ENCODE measurements around the gene RHBDL2. TPM values are rescaled to one million over a fixed set of nuclear protein-coding genes. Genes with fewer than 3 reads are reported as not detected.

Gene RHBDL2
- total and polyA plus RNA-seq, 2 donors (not counting 1 experiment from before 2014, with no cell fraction given): 1.2 to 1.5 TPM

GRCh38 chr1:38942664-38943428, 1.2 kb upstream of the RHBDL2 start:
- no peak overlapping the region for H3K4me2 ChIP-seq (ENCODE audit: extremely low read depth, insufficient read depth, low read length)
- H3K27me3 ChIP-seq (ENCODE audit: control insufficient read depth, insufficient read depth, low read length): no peaks in the 10 kb centered on the region
- no peaks in the 10 kb centered on the region for H3K79me2 ChIP-seq (ENCODE audit: control insufficient read depth, insufficient read depth, low read length)
- no peaks in the 10 kb centered on the region for H4K20me1 ChIP-seq (ENCODE audit: control insufficient read depth, extremely low read depth, insufficient read depth, low read length)
- H3K4me1 ChIP-seq (ENCODE audit: control insufficient read depth, extremely low read depth, insufficient read depth, low read length): peaks cover 2% of the 10 kb centered on the region
- no peak for TF ChIP-seq EZH2 (IDR thresholded peaks at IDR 0.05; ENCODE audit: low read length, missing control alignments)
- TF ChIP-seq, protein P1, sequence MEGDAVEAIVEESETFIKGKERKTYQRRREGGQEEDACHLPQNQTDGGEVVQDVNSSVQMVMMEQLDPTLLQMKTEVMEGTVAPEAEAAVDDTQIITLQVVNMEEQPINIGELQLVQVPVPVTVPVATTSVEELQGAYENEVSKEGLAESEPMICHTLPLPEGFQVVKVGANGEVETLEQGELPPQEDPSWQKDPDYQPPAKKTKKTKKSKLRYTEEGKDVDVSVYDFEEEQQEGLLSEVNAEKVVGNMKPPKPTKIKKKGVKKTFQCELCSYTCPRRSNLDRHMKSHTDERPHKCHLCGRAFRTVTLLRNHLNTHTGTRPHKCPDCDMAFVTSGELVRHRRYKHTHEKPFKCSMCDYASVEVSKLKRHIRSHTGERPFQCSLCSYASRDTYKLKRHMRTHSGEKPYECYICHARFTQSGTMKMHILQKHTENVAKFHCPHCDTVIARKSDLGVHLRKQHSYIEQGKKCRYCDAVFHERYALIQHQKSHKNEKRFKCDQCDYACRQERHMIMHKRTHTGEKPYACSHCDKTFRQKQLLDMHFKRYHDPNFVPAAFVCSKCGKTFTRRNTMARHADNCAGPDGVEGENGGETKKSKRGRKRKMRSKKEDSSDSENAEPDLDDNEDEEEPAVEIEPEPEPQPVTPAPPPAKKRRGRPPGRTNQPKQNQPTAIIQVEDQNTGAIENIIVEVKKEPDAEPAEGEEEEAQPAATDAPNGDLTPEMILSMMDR (conservative IDR thresholded peaks at IDR 0.05 in 1 of 2, IDR thresholded peaks at IDR 0.05 in 1 of 2; ENCODE audit: low read depth in 1 of 2, low read length in 2 of 2): no peak
- H3K4me3 ChIP-seq (replicated peaks in 1 of 4; ENCODE audit: control extremely low read depth in 1 of 4, insufficient read depth in 1 of 4, low read depth in 3 of 4, low read length in 4 of 4): no peak overlapping the region
- DNase-seq (ENCODE audit: low read depth in 2 of 2): no peak
- no peak overlapping the region for H2AFZ ChIP-seq (ENCODE audit: low read length)
- H3K36me3 ChIP-seq (ENCODE audit: control insufficient read depth, insufficient read depth, low read length): no peaks in the 10 kb centered on the region
- H3K9me3 ChIP-seq (ENCODE audit: control insufficient read depth, insufficient read depth, low read depth, low read length): no peaks in the 10 kb centered on the region
- H3K9ac ChIP-seq (ENCODE audit: insufficient read depth, low read length): no peak overlapping the region
- no peak overlapping the region for H3K27ac ChIP-seq (ENCODE audit: insufficient read depth, low read length)

GRCh38 chr1:38941093-38941492, 537 bp downstream of the RHBDL2 start:
- Histone ChIP-seq H2AFZ (ENCODE audit: low read length) (peak overlapping the region; percentile 78), H3K4me1 (ENCODE audit: control insufficient read depth, extremely low read depth, insufficient read depth, low read length) (peaks cover 2% of the 10 kb centered on the region), H3K36me3 (ENCODE audit: control insufficient read depth, insufficient read depth, low read length) (no peaks in the 10 kb centered on the region), H3K4me2 (ENCODE audit: extremely low read depth, insufficient read depth, low read length) (peak overlapping the region; percentile 73), H4K20me1 (ENCODE audit: control insufficient read depth, extremely low read depth, insufficient read depth, low read length) (no peaks in the 10 kb centered on the region), H3K9me3 (ENCODE audit: control insufficient read depth, insufficient read depth, low read depth, low read length) (no peaks in the 10 kb centered on the region), H3K27ac (ENCODE audit: insufficient read depth, low read length) (no peak overlapping the region), H3K4me3 (replicated peaks in 1 of 4; ENCODE audit: control extremely low read depth in 1 of 4, insufficient read depth in 1 of 4, low read depth in 3 of 4, low read length in 4 of 4) (peak overlapping the region; percentile 44 to 61 (median 49)), H3K9ac (ENCODE audit: insufficient read depth, low read length) (no peak overlapping the region), H3K27me3 (ENCODE audit: control insufficient read depth, insufficient read depth, low read length) (no peaks in the 10 kb centered on the region), H3K79me2 (ENCODE audit: control insufficient read depth, insufficient read depth, low read length) (no peaks in the 10 kb centered on the region)
- DNase-seq (ENCODE audit: low read depth in 2 of 2): no peak
- TF ChIP-seq, protein P1 (conservative IDR thresholded peaks at IDR 0.05 in 1 of 2, IDR thresholded peaks at IDR 0.05 in 1 of 2; ENCODE audit: low read depth in 1 of 2, low read length in 2 of 2): no peak
- no peak for TF ChIP-seq EZH2 (IDR thresholded peaks at IDR 0.05; ENCODE audit: low read length, missing control alignments)

- no peak overlapping the region for H2AFZ ChIP-seq (ENCODE audit: low read length)
- peaks cover 2% of the 10 kb centered on the region for H3K4me1 ChIP-seq (ENCODE audit: control insufficient read depth, extremely low read depth, insufficient read depth, low read length)
- H3K36me3 ChIP-seq (ENCODE audit: control insufficient read depth, insufficient read depth, low read length): no peaks in the 10 kb centered on the region
- H4K20me1 ChIP-seq (ENCODE audit: control insufficient read depth, extremely low read depth, insufficient read depth, low read length): no peaks in the 10 kb centered on the region
- no peak overlapping the region for H3K27ac ChIP-seq (ENCODE audit: insufficient read depth, low read length)
- H3K4me3 ChIP-seq (replicated peaks in 1 of 4; ENCODE audit: control extremely low read depth in 1 of 4, insufficient read depth in 1 of 4, low read depth in 3 of 4, low read length in 4 of 4): peak overlapping the region in 1 of 4 experiments; percentile 61
- H3K9ac ChIP-seq (ENCODE audit: insufficient read depth, low read length): no peak overlapping the region
- peak overlapping the region; percentile 73 for H3K4me2 ChIP-seq (ENCODE audit: extremely low read depth, insufficient read depth, low read length)
- H3K27me3 ChIP-seq (ENCODE audit: control insufficient read depth, insufficient read depth, low read length): no peaks in the 10 kb centered on the region
- H3K79me2 ChIP-seq (ENCODE audit: control insufficient read depth, insufficient read depth, low read length): no peaks in the 10 kb centered on the region
- no peak for TF ChIP-seq EZH2 (IDR thresholded peaks at IDR 0.05; ENCODE audit: low read length, missing control alignments)
- TF ChIP-seq, protein P1 (conservative IDR thresholded peaks at IDR 0.05 in 1 of 2, IDR thresholded peaks at IDR 0.05 in 1 of 2; ENCODE audit: low read depth in 1 of 2, low read length in 2 of 2): no peak
- no peaks in the 10 kb centered on the region for H3K9me3 ChIP-seq (ENCODE audit: control insufficient read depth, insufficient read depth, low read depth, low read length)
- no peak for DNase-seq (ENCODE audit: low read depth in 2 of 2)
These were observed 1.1 kb downstream of the RHBDL2 start for GRCh38 chr1:38940339-38941047.
